HG03457 (cell line): ENCODE data around the gene RABGAP1L.

Experiments used
- ATAC-seq: cut with Tn5 transposase; IDR thresholded peaks from one replicate; pipeline ENCODE4 v1.9.1; 2021; ENCODE audit warnings: moderate number of reproducible peaks; ENCODE audit not compliant: unreplicated experiment

RABGAP1L gene

GRCh38 chr1:174954073-174954460, 794.7 kb downstream of the RABGAP1L start:
- ATAC-seq, result no peak

- no peak for ATAC-seq
Measured at GRCh38 chr1:174954671-174955669, 795.6 kb downstream of the RABGAP1L start.

- ATAC-seq, result no peak
Measured at GRCh38 chr1:174956086-174956485, 796.8 kb downstream of the RABGAP1L start.

GRCh38 chr1:174956976-174957375, 797.7 kb downstream of the RABGAP1L start:
- ATAC-seq, result no peak

- no peak for ATAC-seq
Measured at GRCh38 chr1:174957829-174958228, 798.5 kb downstream of the RABGAP1L start.

- ATAC-seq, result no peak
Measured at GRCh38 chr1:174958396-174958795, 799.1 kb downstream of the RABGAP1L start.

GRCh38 chr1:174960362-174960761, 801.0 kb downstream of the RABGAP1L start:
- ATAC-seq, result no peak

GRCh38 chr1:174963529-174964125, 804.3 kb downstream of the RABGAP1L start:
- ATAC-seq, result no peak

GRCh38 chr1:174964261-174964971, 805.1 kb downstream of the RABGAP1L start:
- no peak for ATAC-seq

- ATAC-seq, result no peak
Measured at GRCh38 chr1:174964972-174965361, 805.6 kb downstream of the RABGAP1L start.

GRCh38 chr1:174965362-174966007, 806.2 kb downstream of the RABGAP1L start:
- no peak for ATAC-seq

GRCh38 chr1:174966008-174966572, 806.8 kb downstream of the RABGAP1L start:
- no peak for ATAC-seq

- no peak for ATAC-seq
Measured at GRCh38 chr1:174967845-174968705, 808.8 kb downstream of the RABGAP1L start.

- no peak for ATAC-seq
Measured at GRCh38 chr1:174968750-174969244, 809.5 kb downstream of the RABGAP1L start.

GRCh38 chr1:174969977-174970376, 810.7 kb downstream of the RABGAP1L start:
- no peak for ATAC-seq

- no peak for ATAC-seq
Measured at GRCh38 chr1:174971466-174971865, 812.1 kb downstream of the RABGAP1L start.

GRCh38 chr1:174971902-174972301, 812.6 kb downstream of the RABGAP1L start:
- ATAC-seq, result no peak

GRCh38 chr1:174974711-174975119, 815.4 kb downstream of the RABGAP1L start:
- ATAC-seq, result no peak

GRCh38 chr1:174975764-174976163, 816.4 kb downstream of the RABGAP1L start:
- ATAC-seq, result no peak
